MM.1S (cell line): ENCODE measurements around the gene LGALS3BP.

ENCODE experiments used
- DNase-seq: peaks from one replicate; pipeline ENCODE4 v3.0.0-alpha.2; 2015
- H2AFZ ChIP-seq: fragments of 300-600 bp; sonication (generic); 2 replicates; pipeline ENCODE4 v1.6.0; 2016; ENCODE audit warnings: antibody characterized with exemption, low read length
- H3F3A ChIP-seq: fragments of 300-600 bp; sonication (generic); 2 replicates; pipeline ENCODE4 v1.6.1; 2016; ENCODE audit warnings: mild to moderate bottlenecking, antibody characterized with exemption, low read length, moderate library complexity, mixed read lengths; ENCODE audit not compliant: insufficient read depth
- H3K27ac ChIP-seq: fragments of 300-600 bp; sonication (generic); 2 replicates; pipeline ENCODE4 v1.5.1; 2016; ENCODE audit warnings: mild to moderate bottlenecking, low read length
- H3K27me3 ChIP-seq: fragments of 300-600 bp; sonication (generic); replicated peaks from 2 replicates; pipeline ENCODE4 v1.6.0; 2016; ENCODE audit warnings: low read length; ENCODE audit not compliant: insufficient read depth
- H3K36me3 ChIP-seq: fragments of 300-600 bp; sonication (generic); replicated peaks from 2 replicates; pipeline ENCODE4 v1.6.1; 2016; ENCODE audit warnings: mild to moderate bottlenecking, low read length, mixed read lengths; ENCODE audit not compliant: insufficient read depth
- H3K4me1 ChIP-seq: fragments of 300-600 bp; sonication (generic); 2 replicates; pipeline ENCODE4 v1.6.1; 2016; ENCODE audit warnings: low read length, mixed read lengths
- H3K4me2 ChIP-seq: fragments of 300-600 bp; sonication (generic); 2 replicates; pipeline ENCODE4 v1.6.0; 2016; ENCODE audit warnings: low read depth, low read length
- H3K4me3 ChIP-seq: fragments of 300-600 bp; sonication (generic); 2 replicates; pipeline ENCODE4 v1.5.1; 2016; ENCODE audit warnings: low read length, mixed read lengths
- H3K79me2 ChIP-seq: fragments of 300-600 bp; sonication (generic); 2 replicates; pipeline ENCODE4 v1.6.1; 2016; ENCODE audit warnings: mixed run types, low read length, mixed read lengths
- H3K9ac ChIP-seq: fragments of 300-600 bp; sonication (generic); 2 replicates; pipeline ENCODE4 v1.6.1; 2016; ENCODE audit warnings: low read length, mixed read lengths
- H3K9me2 ChIP-seq: fragments of 300-600 bp; sonication (generic); replicated peaks from 2 replicates; pipeline ENCODE4 v1.6.1; 2016; ENCODE audit warnings: mild to moderate bottlenecking, low read length, mixed read lengths; ENCODE audit not compliant: insufficient read depth
- H3K9me3 ChIP-seq: fragments of 300-600 bp; sonication (generic); replicated peaks from 2 replicates; pipeline ENCODE4 v1.6.1; 2016; ENCODE audit warnings: mild to moderate bottlenecking, low read length, mixed read lengths; ENCODE audit not compliant: insufficient read depth
- H4K20me1 ChIP-seq: fragments of 300-600 bp; sonication (generic); 2 replicates; pipeline ENCODE4 v1.6.1; 2016; ENCODE audit warnings: mild to moderate bottlenecking, low read length, moderate library complexity, mixed read lengths; ENCODE audit not compliant: insufficient read depth
- CTCF ChIP-seq: fragments of 300-600 bp; sonication (generic); IDR thresholded peaks from 2 replicates; pipeline ENCODE4 v1.5.1; 2016; ENCODE audit warnings: antibody characterized with exemption, low read length, mixed read lengths
- EZH2 ChIP-seq: fragments of 300-600 bp; sonication (generic); optimal IDR thresholded peaks from 2 replicates; pipeline ENCODE3; 2017; ENCODE audit warnings: low read depth, mild to moderate bottlenecking, antibody characterized with exemption, low read length, mixed read lengths
- EZH2phosphoT487 ChIP-seq: fragments of 300-600 bp; sonication (generic); IDR thresholded peaks from 2 replicates; pipeline ENCODE4 v1.6.1; 2018; ENCODE audit warnings: antibody characterized with exemption, low read length

Gene LGALS3BP

GRCh38 chr17:78999947-79000395 lies 20.2 kb upstream of the LGALS3BP start:
- Histone ChIP-seq H3F3A (no peaks in the 10 kb centered on the region), H2AFZ (no peak overlapping the region), H3K4me1 (no peaks in the 10 kb centered on the region), H3K36me3 (no peaks in the 10 kb centered on the region), H3K9me3 (no peaks in the 10 kb centered on the region), H3K27ac (no peak overlapping the region), H4K20me1 (no peaks in the 10 kb centered on the region), H3K4me2 (no peak overlapping the region), H3K9me2 (no peaks in the 10 kb centered on the region), H3K79me2 (peaks cover 57% of the 10 kb centered on the region), H3K27me3 (no peaks in the 10 kb centered on the region), H3K4me3 (no peak overlapping the region), H3K9ac (no peak overlapping the region)
- TF ChIP-seq EZH2phosphoT487 (no peak), CTCF (no peak), EZH2 (no peak)
- DNase-seq = no peak

- H3K9me2 ChIP-seq = no peaks in the 10 kb centered on the region
- TF ChIP-seq CTCF (no peak), EZH2phosphoT487 (no peak), EZH2 (no peak)
- no peak for DNase-seq
- H3F3A ChIP-seq = no peaks in the 10 kb centered on the region
- no peak overlapping the region for H2AFZ ChIP-seq
- peaks cover 57% of the 10 kb centered on the region for H3K79me2 ChIP-seq
- no peak overlapping the region for H3K9ac ChIP-seq
- no peak overlapping the region for H3K4me3 ChIP-seq
- no peaks in the 10 kb centered on the region for H3K27me3 ChIP-seq
- no peaks in the 10 kb centered on the region for H4K20me1 ChIP-seq
- H3K27ac ChIP-seq = no peak overlapping the region
- H3K9me3 ChIP-seq = no peaks in the 10 kb centered on the region
- H3K4me1 ChIP-seq = no peaks in the 10 kb centered on the region
- H3K4me2 ChIP-seq = no peak overlapping the region
- H3K36me3 ChIP-seq = no peaks in the 10 kb centered on the region
Observed at GRCh38 chr17:78999056-78999768, 19.5 kb upstream of the LGALS3BP start.

- no peaks in the 10 kb centered on the region for H4K20me1 ChIP-seq
- no peak overlapping the region for H2AFZ ChIP-seq
- H3K9me3 ChIP-seq = no peaks in the 10 kb centered on the region
- H3K79me2 ChIP-seq = peaks cover 50% of the 10 kb centered on the region
- H3K27ac ChIP-seq = no peak overlapping the region
- H3K9ac ChIP-seq = no peak overlapping the region
- TF ChIP-seq EZH2phosphoT487 (no peak), EZH2 (no peak), CTCF (no peak)
- no peaks in the 10 kb centered on the region for H3F3A ChIP-seq
- no peak for DNase-seq
- H3K4me2 ChIP-seq = no peak overlapping the region
- H3K9me2 ChIP-seq = no peaks in the 10 kb centered on the region
- no peaks in the 10 kb centered on the region for H3K27me3 ChIP-seq
- peaks cover under 1% of the 10 kb centered on the region; the same call in 1 of the 2 replicates for H3K36me3 ChIP-seq
- H3K4me3 ChIP-seq = no peak overlapping the region
- no peaks in the 10 kb centered on the region for H3K4me1 ChIP-seq
Observed at GRCh38 chr17:78998311-78999055, 18.8 kb upstream of the LGALS3BP start.
